Measurements from ENCODE around the gene SMOC2.

GRCh38 chr6:168681748-168682147 is 240.8 kb downstream of the SMOC2 start:
- TF ChIP-seq POLR2A (IDR thresholded peaks at IDR 0.05; ENCODE audit: low read depth, low read length) (no peak), RAD21 (IDR thresholded peaks at IDR 0.05; ENCODE audit: low read length) (no peak), FOS (IDR thresholded peaks at IDR 0.05; ENCODE audit: low read depth, low read length) (no peak), CTCF (conservative IDR thresholded peaks at IDR 0.05; ENCODE audit: low read depth, low read length) (no peak), USF2 (IDR thresholded peaks at IDR 0.05; ENCODE audit: low read depth, low read length) (no peak), RFX5 (IDR thresholded peaks at IDR 0.05; ENCODE audit: low read depth, low read length) (no peak), SMC3 (IDR thresholded peaks at IDR 0.05; ENCODE audit: low read depth, low read length) (no peak), RCOR1 (IDR thresholded peaks at IDR 0.05; ENCODE audit: insufficient replicate concordance, low read length) (no peak), CEBPB (IDR thresholded peaks at IDR 0.05; ENCODE audit: low read depth, low read length) (no peak), BHLHE40 (IDR thresholded peaks at IDR 0.05; ENCODE audit: low read depth, low read length) (no peak)
- TF ChIP-seq, protein P1, sequence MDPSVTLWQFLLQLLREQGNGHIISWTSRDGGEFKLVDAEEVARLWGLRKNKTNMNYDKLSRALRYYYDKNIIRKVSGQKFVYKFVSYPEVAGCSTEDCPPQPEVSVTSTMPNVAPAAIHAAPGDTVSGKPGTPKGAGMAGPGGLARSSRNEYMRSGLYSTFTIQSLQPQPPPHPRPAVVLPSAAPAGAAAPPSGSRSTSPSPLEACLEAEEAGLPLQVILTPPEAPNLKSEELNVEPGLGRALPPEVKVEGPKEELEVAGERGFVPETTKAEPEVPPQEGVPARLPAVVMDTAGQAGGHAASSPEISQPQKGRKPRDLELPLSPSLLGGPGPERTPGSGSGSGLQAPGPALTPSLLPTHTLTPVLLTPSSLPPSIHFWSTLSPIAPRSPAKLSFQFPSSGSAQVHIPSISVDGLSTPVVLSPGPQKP (IDR thresholded peaks at IDR 0.05; ENCODE audit: borderline replicate concordance, low read depth, low read length) = no peak

All from IMR-90 (cell line).